Gastroesophageal sphincter (tissue), 4 donors: ENCODE data around the gene LSAMP. TPM values are rescaled to one million over a fixed set of nuclear protein-coding genes. Genes with fewer than 3 reads are reported as not detected.

Experiments
- ATAC-seq: fragments of 150-250 bp; one replicate; pipeline ENCODE4 v1.9.1; 2016; ENCODE audit warnings: mild to moderate bottlenecking, moderate library complexity
- H3K27ac ChIP-seq, 4 donors: fragments of 200-600 bp; sonication (generic) in 3 of 4; 1 replicate in 3 of 4; 2 replicates in 1 of 4; pipeline ENCODE4 v1.5.1; 2016 to 2019
- H3K27me3 ChIP-seq: fragments of 200-600 bp; sonication (generic); one replicate; pipeline ENCODE4 v1.5.1; 2019
- H3K36me3 ChIP-seq, 2 donors: fragments of 200-600 bp; sonication (generic); one replicate each; pipeline ENCODE4 v1.5.1; 2019; ENCODE audit warnings: control low read depth in 1 of 2
- H3K4me1 ChIP-seq, 3 donors: fragments of 200-600 bp; sonication (generic); 1 replicate in 2 of 3; 2 replicates in 1 of 3; pipeline ENCODE4 v1.5.1; 2016 to 2019; ENCODE audit warnings: control low read depth in 2 of 3
- H3K4me3 ChIP-seq, 2 donors: fragments of 200-600 bp; sonication (generic); one replicate each; pipeline ENCODE4 v1.5.1; 2019; ENCODE audit warnings: mild to moderate bottlenecking in 1 of 2, moderate library complexity in 1 of 2
- H3K9me3 ChIP-seq, 3 donors: fragments of 200-600 bp; sonication (generic); one replicate each; pipeline ENCODE4 v1.5.1; 2017 to 2019; ENCODE audit warnings: control low read depth in 2 of 3
- CTCF ChIP-seq, 4 experiments: fragments of 200-600 bp in 2 of 4; fragments of 450-650 bp in 2 of 4; sonication (generic) in 1 of 4; IDR thresholded peaks; one replicate each; pipeline ENCODE4 v1.5.1; 2017 to 2019; ENCODE audit warnings: antibody characterized with exemption in 4 of 4, mild to moderate bottlenecking in 2 of 4, moderate library complexity in 2 of 4
- EP300 ChIP-seq: sonication (generic); formaldehyde crosslinking; IDR thresholded peaks from one replicate; pipeline ENCODE4 v1.6.1; 2017; ENCODE audit warnings: antibody characterized with exemption, mild to moderate bottlenecking
- POLR2A ChIP-seq, 2 donors: fragments of 450-650 bp; IDR thresholded peaks; one replicate each; pipeline ENCODE4 v1.6.1; 2017; ENCODE audit warnings: antibody characterized with exemption in 2 of 2, mild to moderate bottlenecking in 2 of 2, moderate library complexity in 1 of 2
- POLR2AphosphoS5 ChIP-seq: sonication (generic); formaldehyde crosslinking; IDR thresholded peaks from one replicate; pipeline ENCODE4 v1.6.1; 2017; ENCODE audit warnings: antibody characterized with exemption
- WGBS, 2 donors: methylation state at CpG; one replicate each; pipeline ENCODE4 v1.1.5; 2018; ENCODE audit warnings: low coverage in 1 of 2; 5-methylcytosine and 5-hydroxymethylcytosine counted together
- total RNA-seq, 4 donors: library from RNA; depleted of rRNA; stranded (reverse); fragments of >200 nt; gene quantifications; one replicate each; pipeline ENCODE4 v1.1.0, GENCODE V29; 2016

The LSAMP gene
- total RNA-seq, 4 donors from 2014 or later, result 1.5 to 9.3 (median 3.6) TPM

DNA sequence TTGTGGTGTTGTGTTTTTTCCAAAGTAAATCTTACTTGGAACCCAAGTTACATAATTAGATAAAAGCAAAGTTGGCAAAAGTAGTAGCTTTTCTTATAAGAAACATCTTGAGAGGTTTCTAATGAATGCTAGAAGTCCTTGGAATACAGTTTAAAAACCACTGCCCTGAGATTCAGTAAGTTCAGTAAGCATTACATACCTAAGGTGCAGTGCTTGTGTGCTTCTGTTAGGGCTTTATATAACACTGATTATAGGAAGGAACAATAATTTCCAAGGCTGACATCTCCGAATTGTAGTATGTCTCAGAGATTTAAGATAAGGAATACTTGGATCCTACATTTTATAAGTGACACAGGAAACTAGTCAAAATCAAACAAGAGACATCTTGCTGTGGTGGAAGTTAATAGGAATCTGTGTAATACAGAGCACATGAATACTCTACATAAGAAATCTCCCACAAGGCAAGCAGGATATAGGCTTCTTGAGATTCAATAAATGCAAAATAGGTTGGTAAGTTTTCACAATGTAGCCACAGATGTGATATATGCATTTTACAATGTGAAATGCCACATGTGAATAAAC lies 268.2 kb downstream of the LSAMP start:
- Histone ChIP-seq H3K27ac (no peak overlapping the region), H3K36me3 (no peaks in the 10 kb centered on the region), H3K4me3 (no peak overlapping the region), H3K27me3 (no peaks in the 10 kb centered on the region), H3K9me3 (no peaks in the 10 kb centered on the region), H3K4me1 (no peaks in the 10 kb centered on the region)
- WGBS, 2 donors, result 17 to 82% methylated on average over 1 of the region's 1 CpG
- TF ChIP-seq POLR2A (IDR thresholded peaks at IDR 0.05) (no peak), EP300 (no peak), POLR2AphosphoS5 (no peak), CTCF (IDR thresholded peaks at IDR 0.05) (no peak)
- no peak for ATAC-seq

- ATAC-seq, result no peak
- no peak for TF ChIP-seq EP300
- Histone ChIP-seq H3K27ac (no peak overlapping the region), H3K27me3 (no peaks in the 10 kb centered on the region), H3K36me3 (no peaks in the 10 kb centered on the region), H3K4me3 (no peak overlapping the region), H3K9me3 (no peaks in the 10 kb centered on the region), H3K4me1 (no peaks in the 10 kb centered on the region)
These were observed 279.2 kb downstream of the LSAMP start for GRCh38 chr3:116166121-116166520.

GRCh38 chr3:116165641-116166040 lies 279.6 kb downstream of the LSAMP start:
- Histone ChIP-seq H3K36me3 (no peaks in the 10 kb centered on the region), H3K27me3 (no peaks in the 10 kb centered on the region), H3K4me1 (no peaks in the 10 kb centered on the region), H3K27ac (no peak overlapping the region), H3K4me3 (no peak overlapping the region), H3K9me3 (no peaks in the 10 kb centered on the region)
- TF ChIP-seq CTCF (IDR thresholded peaks at IDR 0.05), result no peak
- TF ChIP-seq POLR2AphosphoS5, result no peak
- no peak for TF ChIP-seq POLR2A (IDR thresholded peaks at IDR 0.05)
- no peak for TF ChIP-seq EP300
- ATAC-seq, result no peak

DNA sequence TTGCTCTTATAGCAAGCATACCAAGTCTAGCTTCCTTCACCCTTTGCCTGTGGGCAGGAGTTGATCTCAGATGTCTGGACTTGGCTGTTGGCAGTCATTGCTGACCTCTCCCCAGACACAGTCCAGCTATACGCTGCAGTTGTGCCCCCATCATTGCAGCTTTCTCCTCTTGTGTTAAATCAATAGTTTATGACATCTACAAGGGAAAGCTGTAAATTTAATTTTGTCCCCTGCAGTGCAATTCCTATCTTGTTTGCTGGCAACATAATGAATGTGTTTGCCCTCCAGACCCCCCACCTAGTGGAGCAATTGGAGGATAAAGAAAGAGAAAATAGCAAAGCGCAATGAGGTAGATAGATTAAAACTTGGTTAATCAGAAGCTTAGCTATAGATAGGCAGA lies 280.2 kb downstream of the LSAMP start:
- no peaks in the 10 kb centered on the region for H3K27me3 ChIP-seq

DNA sequence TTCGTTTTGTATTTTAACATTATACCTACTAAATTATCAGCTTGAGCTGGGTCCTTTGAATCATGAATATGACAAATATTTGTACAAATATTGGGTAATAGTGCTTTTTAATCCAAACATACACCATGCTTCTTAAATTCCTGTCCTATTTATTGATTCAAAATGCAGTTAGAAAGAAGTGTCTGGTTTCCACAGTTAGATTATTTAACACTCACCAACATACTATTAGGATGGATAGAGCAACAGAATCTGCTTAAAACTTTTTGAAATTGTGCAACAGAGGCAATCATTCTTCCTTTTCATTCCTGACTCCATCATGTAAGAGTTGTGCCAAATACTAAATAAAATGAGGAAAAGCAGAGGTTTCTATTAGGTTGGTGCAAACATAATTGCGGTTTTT lies 281.2 kb downstream of the LSAMP start:
- TF ChIP-seq POLR2AphosphoS5, result no peak
- TF ChIP-seq POLR2A (IDR thresholded peaks at IDR 0.05), result no peak
- TF ChIP-seq EP300, result no peak
- no peak for TF ChIP-seq CTCF (IDR thresholded peaks at IDR 0.05)
- no peaks in the 10 kb centered on the region for H3K9me3 ChIP-seq
- H3K27ac ChIP-seq, result no peak overlapping the region
- H3K27me3 ChIP-seq, result no peaks in the 10 kb centered on the region
- WGBS, 2 donors, result 50 to 64% methylated on average over 2 of the region's 2 CpGs
- H3K4me1 ChIP-seq, result no peaks in the 10 kb centered on the region
- no peaks in the 10 kb centered on the region for H3K36me3 ChIP-seq
- no peak overlapping the region for H3K4me3 ChIP-seq
- ATAC-seq, result no peak

More for the DNA sequence above, 280.2 kb downstream of the LSAMP start:
- no peaks in the 10 kb centered on the region for H3K4me1 ChIP-seq
- no peaks in the 10 kb centered on the region for H3K9me3 ChIP-seq
- no peak for ATAC-seq
- TF ChIP-seq POLR2AphosphoS5 (no peak), CTCF (IDR thresholded peaks at IDR 0.05) (no peak), POLR2A (IDR thresholded peaks at IDR 0.05) (no peak)
- no peaks in the 10 kb centered on the region for H3K36me3 ChIP-seq
- H3K27ac ChIP-seq, result no peak overlapping the region
- H3K4me3 ChIP-seq, result no peak overlapping the region
- WGBS, 2 donors, result 100% methylated on average over 1 of the region's 2 CpGs
